Fibroblast of lung (primary cell): ENCODE data around the gene ARID1B. TPM values are rescaled to one million over a fixed set of nuclear protein-coding genes. Genes with fewer than 3 reads are reported as not detected.
"Not testable (repeated sequence)": the region's sequence is repeated elsewhere in the genome, so short reads cannot be mapped to it uniquely, and the experiment has no call there.

Experiments used
- DNase-seq, 2 donors: peaks; one replicate each; pipeline versions ENCODE4 v3.0.0 to v3.0.0-alpha.2; 2010; ENCODE audit warnings: low read depth in 2 of 2
- H2AFZ ChIP-seq: 2 replicates; pipeline ENCODE4 v1.5.1; 2012; ENCODE audit warnings: low read length, control low read depth, inconsistent platforms
- H3K27ac ChIP-seq: 2 replicates; pipeline ENCODE4 v1.5.1; 2011; ENCODE audit warnings: low read length, control low read depth; ENCODE audit not compliant: insufficient read depth
- H3K27me3 ChIP-seq: 2 replicates; pipeline ENCODE4 v1.5.1; 2011; ENCODE audit warnings: mild to moderate bottlenecking, low read length; ENCODE audit not compliant: control insufficient read depth, insufficient read depth
- H3K36me3 ChIP-seq: 2 replicates; pipeline ENCODE4 v1.5.1; 2011; ENCODE audit warnings: low read length; ENCODE audit not compliant: control insufficient read depth, insufficient read depth
- H3K4me1 ChIP-seq: 2 replicates; pipeline ENCODE4 v1.5.1; 2011; ENCODE audit warnings: low read length; ENCODE audit not compliant: control insufficient read depth, insufficient read depth; ENCODE audit errors: extremely low read depth
- H3K4me2 ChIP-seq: 2 replicates; pipeline ENCODE4 v1.5.1; 2011; ENCODE audit warnings: low read length, control low read depth; ENCODE audit not compliant: insufficient read depth; ENCODE audit errors: extremely low read depth
- H3K4me3 ChIP-seq, 4 experiments: fragments of 200-600 bp in 1 of 4; sonication (generic) in 1 of 4; replicated peaks in 1 of 4; 2 replicates each; pipeline ENCODE4 v1.5.1; 2011 to 2016; ENCODE audit warnings: low read length in 4 of 4, low read depth in 3 of 4, mild to moderate bottlenecking in 3 of 4, control low read depth in 2 of 4, inconsistent platforms in 1 of 4, mixed read lengths in 1 of 4; ENCODE audit not compliant: insufficient read depth in 1 of 4; ENCODE audit errors: control extremely low read depth in 1 of 4
- H3K79me2 ChIP-seq: 2 replicates; pipeline ENCODE4 v1.5.1; 2012; ENCODE audit warnings: mild to moderate bottlenecking, low read length, inconsistent platforms; ENCODE audit not compliant: control insufficient read depth, insufficient read depth
- H3K9ac ChIP-seq: 2 replicates; pipeline ENCODE4 v1.5.1; 2011; ENCODE audit warnings: mild to moderate bottlenecking, low read length, control low read depth; ENCODE audit not compliant: insufficient read depth
- H3K9me3 ChIP-seq: 2 replicates; pipeline ENCODE4 v1.5.1; 2012; ENCODE audit warnings: low read depth, low read length; ENCODE audit not compliant: control insufficient read depth, insufficient read depth
- H4K20me1 ChIP-seq: 2 replicates; pipeline ENCODE4 v1.5.1; 2011; ENCODE audit warnings: low read length; ENCODE audit not compliant: control insufficient read depth, insufficient read depth; ENCODE audit errors: extremely low read depth
- EZH2 ChIP-seq: IDR thresholded peaks from 2 replicates; pipeline ENCODE4 v1.5.1; 2012; ENCODE audit warnings: low read length, control low read depth, mild to moderate bottlenecking; ENCODE audit errors: missing control alignments
- polyA plus RNA-seq, 2 donors: library from polyadenylated mRNA; depleted of rRNA in 1 of 2; stranded (reverse) in 1 of 2; unstranded in 1 of 2; fragments of >200 nt; gene quantifications; 2 replicates each; pipeline ENCODE4 v1.2.1, GENCODE V29; 2011 to 2012; ENCODE audit warnings: missing spikeins in 1 of 2
- total RNA-seq: library from RNA; depleted of rRNA; stranded (reverse); fragments of >200 nt; gene quantifications from 2 replicates; pipeline ENCODE4 v1.2.1, GENCODE V29; 2014
- TF ChIP-seq, protein P1 (sequence below), 2 donors: IDR thresholded peaks in 1 of 2; conservative IDR thresholded peaks in 1 of 2; 1 replicate in 1 of 2; 2 replicates in 1 of 2; pipeline ENCODE4 v1.5.1; 2011 to 2012; ENCODE audit warnings: low read length in 2 of 2, control low read depth in 1 of 2, inconsistent platforms in 1 of 2, low read depth in 1 of 2, mild to moderate bottlenecking in 1 of 2

ARID1B gene
- total and polyA plus RNA-seq, 2 donors (not counting 1 experiment from before 2014, with no cell fraction given) = 15.4 to 41.9 TPM

DNA sequence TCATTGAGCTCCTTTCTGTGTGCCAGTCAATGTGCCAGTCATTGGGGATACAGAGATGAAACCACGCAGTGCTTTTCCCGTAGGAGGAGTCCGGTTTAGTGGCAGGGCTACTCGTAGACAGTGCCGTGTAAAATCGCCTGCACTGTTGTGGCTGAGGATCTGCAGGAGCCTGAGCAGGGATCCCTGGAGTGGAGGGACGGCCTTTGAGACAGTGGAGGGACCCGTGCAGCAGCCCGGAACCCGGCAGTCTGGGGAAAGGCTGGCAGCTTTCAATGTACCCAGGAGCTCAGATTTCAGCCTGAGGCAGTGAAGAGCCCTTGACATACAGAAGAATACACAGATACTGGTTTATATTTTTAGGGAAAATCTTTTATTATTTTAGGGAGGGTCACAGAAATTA lies 203.3 kb downstream of the ARID1B start:
- Histone ChIP-seq H3K4me2 (no peak overlapping the region), H3K79me2 (peaks cover 19% of the 10 kb centered on the region), H3K4me1 (no peaks in the 10 kb centered on the region), H3K36me3 (no peaks in the 10 kb centered on the region), H3K4me3 (no peak overlapping the region), H2AFZ (no peak overlapping the region), H3K27me3 (no peaks in the 10 kb centered on the region), H3K27ac (no peak overlapping the region), H4K20me1 (no peaks in the 10 kb centered on the region), H3K9ac (no peak overlapping the region), H3K9me3 (no peaks in the 10 kb centered on the region)
- no peak for DNase-seq
- TF ChIP-seq, protein P1, sequence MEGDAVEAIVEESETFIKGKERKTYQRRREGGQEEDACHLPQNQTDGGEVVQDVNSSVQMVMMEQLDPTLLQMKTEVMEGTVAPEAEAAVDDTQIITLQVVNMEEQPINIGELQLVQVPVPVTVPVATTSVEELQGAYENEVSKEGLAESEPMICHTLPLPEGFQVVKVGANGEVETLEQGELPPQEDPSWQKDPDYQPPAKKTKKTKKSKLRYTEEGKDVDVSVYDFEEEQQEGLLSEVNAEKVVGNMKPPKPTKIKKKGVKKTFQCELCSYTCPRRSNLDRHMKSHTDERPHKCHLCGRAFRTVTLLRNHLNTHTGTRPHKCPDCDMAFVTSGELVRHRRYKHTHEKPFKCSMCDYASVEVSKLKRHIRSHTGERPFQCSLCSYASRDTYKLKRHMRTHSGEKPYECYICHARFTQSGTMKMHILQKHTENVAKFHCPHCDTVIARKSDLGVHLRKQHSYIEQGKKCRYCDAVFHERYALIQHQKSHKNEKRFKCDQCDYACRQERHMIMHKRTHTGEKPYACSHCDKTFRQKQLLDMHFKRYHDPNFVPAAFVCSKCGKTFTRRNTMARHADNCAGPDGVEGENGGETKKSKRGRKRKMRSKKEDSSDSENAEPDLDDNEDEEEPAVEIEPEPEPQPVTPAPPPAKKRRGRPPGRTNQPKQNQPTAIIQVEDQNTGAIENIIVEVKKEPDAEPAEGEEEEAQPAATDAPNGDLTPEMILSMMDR (conservative IDR thresholded peaks at IDR 0.05 in 1 of 2, IDR thresholded peaks at IDR 0.05 in 1 of 2; ENCODE audit: low read depth in 1 of 2, low read length in 2 of 2) = no peak
- no peak for TF ChIP-seq EZH2

DNA sequence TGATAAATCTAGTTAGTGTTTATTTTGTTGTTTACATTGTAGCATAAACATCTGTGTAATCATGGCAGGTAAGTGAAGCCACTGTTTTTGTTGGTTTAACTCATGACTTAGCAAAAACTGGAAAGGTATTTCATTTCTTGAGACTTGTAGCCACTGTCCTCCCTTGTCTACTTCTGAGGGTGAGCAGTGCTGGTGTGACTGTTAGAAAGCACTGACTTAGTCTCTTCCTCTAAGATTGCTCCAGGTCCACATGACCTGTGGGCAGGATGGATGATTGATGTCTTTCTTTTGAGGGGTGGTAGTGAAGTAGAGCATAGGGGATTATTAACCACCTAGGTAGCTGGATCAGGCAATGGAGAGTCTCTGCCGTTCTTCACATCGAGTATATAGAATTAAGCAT lies 203.8 kb downstream of the ARID1B start:
- no peak overlapping the region for H3K27ac ChIP-seq
- H3K4me1 ChIP-seq = no peaks in the 10 kb centered on the region
- no peaks in the 10 kb centered on the region for H3K36me3 ChIP-seq
- no peaks in the 10 kb centered on the region for H3K27me3 ChIP-seq
- H2AFZ ChIP-seq = no peak overlapping the region
- H3K4me3 ChIP-seq = no peak overlapping the region
- DNase-seq = no peak
- no peaks in the 10 kb centered on the region for H4K20me1 ChIP-seq
- TF ChIP-seq, protein P1 (conservative IDR thresholded peaks at IDR 0.05 in 1 of 2, IDR thresholded peaks at IDR 0.05 in 1 of 2; ENCODE audit: low read depth in 1 of 2, low read length in 2 of 2) = no peak
- no peak for TF ChIP-seq EZH2
- H3K79me2 ChIP-seq = peaks cover 16% of the 10 kb centered on the region
- H3K9me3 ChIP-seq = no peaks in the 10 kb centered on the region
- H3K9ac ChIP-seq = no peak overlapping the region
- no peak overlapping the region for H3K4me2 ChIP-seq

DNA sequence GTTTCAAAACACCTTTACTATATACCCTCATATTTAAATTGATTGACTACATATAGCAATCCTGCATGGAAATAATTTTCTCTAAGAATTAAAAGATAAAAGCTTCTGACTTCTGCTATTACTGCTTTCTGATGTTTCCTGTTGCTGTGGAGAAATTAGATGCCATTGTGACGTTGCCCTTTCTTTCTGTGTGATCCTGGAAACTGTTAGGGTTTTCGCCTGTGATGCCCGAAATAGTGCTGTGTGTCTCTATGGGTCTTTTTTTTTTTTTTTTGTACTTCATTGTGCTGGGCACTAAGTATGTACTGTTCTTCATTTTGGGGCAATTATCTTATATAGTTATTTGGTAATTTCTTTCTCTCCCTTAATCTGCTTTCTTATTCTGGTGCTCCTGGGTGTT lies 205.0 kb downstream of the ARID1B start:
- Histone ChIP-seq H3K9me3 (no peaks in the 10 kb centered on the region), H3K4me1 (no peaks in the 10 kb centered on the region), H3K27me3 (no peaks in the 10 kb centered on the region), H3K9ac (no peak overlapping the region), H3K27ac (no peak overlapping the region), H3K4me3 (no peak overlapping the region), H2AFZ (no peak overlapping the region), H3K4me2 (no peak overlapping the region), H4K20me1 (no peaks in the 10 kb centered on the region), H3K36me3 (no peaks in the 10 kb centered on the region), H3K79me2 (peaks cover 10% of the 10 kb centered on the region)
- DNase-seq = no peak
- no peak for TF ChIP-seq EZH2
- TF ChIP-seq, protein P1 (conservative IDR thresholded peaks at IDR 0.05 in 1 of 2, IDR thresholded peaks at IDR 0.05 in 1 of 2; ENCODE audit: low read depth in 1 of 2, low read length in 2 of 2) = no peak

DNA sequence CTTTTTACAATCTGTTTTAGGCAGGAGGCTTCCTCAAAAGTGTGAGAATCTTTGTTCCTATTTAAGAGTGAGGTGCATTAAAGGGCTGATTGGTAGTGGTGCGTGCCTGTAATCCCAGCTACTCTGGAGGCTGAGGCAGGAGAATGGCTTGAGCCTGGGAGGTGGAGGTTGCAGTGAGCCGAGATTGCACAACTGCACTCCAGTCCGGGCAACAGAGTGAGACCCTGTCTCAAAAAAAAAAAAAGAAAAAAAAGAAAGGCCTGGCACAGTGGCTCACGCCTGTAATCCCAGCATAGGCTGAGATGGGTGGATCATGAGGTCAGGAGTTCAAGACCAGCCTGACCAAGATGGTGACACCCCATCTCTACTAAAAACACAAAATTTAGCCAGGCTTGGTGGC lies 205.7 kb downstream of the ARID1B start:
- H3K36me3 ChIP-seq, H3K9me3 ChIP-seq, H3K27me3 ChIP-seq, H3K27ac ChIP-seq, H4K20me1 ChIP-seq, H2AFZ ChIP-seq, H3K4me3 ChIP-seq, H3K4me1 ChIP-seq, H3K79me2 ChIP-seq, H3K4me2 ChIP-seq, DNase-seq, H3K9ac ChIP-seq: not testable (repeated sequence)
